Measurements from ENCODE around the gene PKDREJ. TPM values are rescaled to one million over a fixed set of nuclear protein-coding genes. Genes with fewer than 3 reads are reported as not detected.
A peak's percentile ranks its signal among the peaks of the same experiment; 100 is the strongest.

PKDREJ gene
- total and polyA plus RNA-seq, 8 donors, result 0.04 to 0.06 (median 0.05) TPM; not detected in 5

- H3K4me1 ChIP-seq, result peaks cover 0 to 10% (median 0%) of the 10 kb centered on the region in 3 donors
- 95% methylated on average over 12 of the region's 12 CpGs for WGBS, 2 donors
- TF ChIP-seq CTCF (IDR thresholded peaks at IDR 0.05), result no peak
- ATAC-seq (no peak), DNase-seq (no peak), FAIRE-seq (no peak)
- no peaks in the 10 kb centered on the region for H3K9me3 ChIP-seq
- no peak overlapping the region for H3K4me3 ChIP-seq
- intact Hi-C loops (cut with DNase I), result no loop called here
- no peak overlapping the region for H3K27ac ChIP-seq
- H3K36me3 ChIP-seq, result peaks cover 0 to 42% (median 32%) of the 10 kb centered on the region in 3 donors
- no peaks in the 10 kb centered on the region for H3K27me3 ChIP-seq
These were observed 10.4 kb upstream of the PKDREJ start for GRCh38 chr22:46273432-46274148.

- H3K36me3 ChIP-seq, result peaks cover 0 to 35% (median 25%) of the 10 kb centered on the region in 3 donors
- 94 to 97% methylated on average over 12 of the region's 12 CpGs for WGBS, 2 donors
- H3K4me3 ChIP-seq, result no peak overlapping the region
- intact Hi-C loops (cut with DNase I), result no loop called here
- DNase-seq, result no peak
- ATAC-seq, result no peak
- peaks cover 0 to 13% (median 0%) of the 10 kb centered on the region in 3 donors for H3K4me1 ChIP-seq
- H3K27me3 ChIP-seq, result no peaks in the 10 kb centered on the region
- FAIRE-seq, result no peak
- no peak for TF ChIP-seq CTCF (IDR thresholded peaks at IDR 0.05)
- no peak overlapping the region for H3K27ac ChIP-seq
- no peaks in the 10 kb centered on the region for H3K9me3 ChIP-seq
These were observed 9.8 kb upstream of the PKDREJ start for GRCh38 chr22:46272762-46273431.

GRCh38 chr22:46272196-46272595, 9.1 kb upstream of the PKDREJ start:
- H3K27ac ChIP-seq, result no peak overlapping the region
- no peaks in the 10 kb centered on the region for H3K9me3 ChIP-seq
- FAIRE-seq (no peak), DNase-seq (no peak), ATAC-seq (no peak)
- intact Hi-C loops (cut with DNase I), result no loop called here
- peaks cover 0 to 33% (median 24%) of the 10 kb centered on the region in 3 donors for H3K36me3 ChIP-seq
- no peaks in the 10 kb centered on the region for H3K27me3 ChIP-seq
- TF ChIP-seq CTCF (IDR thresholded peaks at IDR 0.05), result no peak
- H3K4me3 ChIP-seq, result no peak overlapping the region
- H3K4me1 ChIP-seq, result peaks cover 2 to 15% (median 2%) of the 10 kb centered on the region in 3 donors
- 95 to 97% methylated on average over 8 of the region's 8 CpGs for WGBS, 2 donors

GRCh38 chr22:46269564-46269963, 6.4 kb upstream of the PKDREJ start:
- DNase-seq (peak in 1 of 6 donors; percentile 37), FAIRE-seq (no peak), ATAC-seq (peak in 2 of 4 donors; percentile 9 to 15)
- peak overlapping the region in 1 of 4 donors; percentile 5 for H3K27ac ChIP-seq
- intact Hi-C loops (cut with DNase I), result no loop called here
- 48 to 54% methylated on average over 11 of the region's 11 CpGs for WGBS, 2 donors
- H3K36me3 ChIP-seq, result peaks cover 0 to 15% (median 12%) of the 10 kb centered on the region in 3 donors
- no peaks in the 10 kb centered on the region for H3K9me3 ChIP-seq
- TF ChIP-seq CTCF (IDR thresholded peaks at IDR 0.05), result no peak
- H3K4me3 ChIP-seq, result no peak overlapping the region
- H3K4me1 ChIP-seq, result peaks cover 8 to 20% (median 9%) of the 10 kb centered on the region in 3 donors
- H3K27me3 ChIP-seq, result no peaks in the 10 kb centered on the region

All from pancreas (tissue), 10 donors.